ENCODE results near the gene AP1G2.

AP1G2 gene

GRCh38 chr14:23556700-23557440, 10.7 kb downstream of the AP1G2 start:
- no peak for DNase-seq

- DNase-seq: peak; percentile 84
Measured at GRCh38 chr14:23555882-23556699, 11.5 kb downstream of the AP1G2 start, which contains the start of gene THTPA. Gene THTPA (plus strand): TSS chr14:23556271. CDS start chr14:23556758, 487 bp downstream.

GRCh38 chr14:23555533-23555881, 12.1 kb downstream of the AP1G2 start:
- DNase-seq: no peak

DNA sequence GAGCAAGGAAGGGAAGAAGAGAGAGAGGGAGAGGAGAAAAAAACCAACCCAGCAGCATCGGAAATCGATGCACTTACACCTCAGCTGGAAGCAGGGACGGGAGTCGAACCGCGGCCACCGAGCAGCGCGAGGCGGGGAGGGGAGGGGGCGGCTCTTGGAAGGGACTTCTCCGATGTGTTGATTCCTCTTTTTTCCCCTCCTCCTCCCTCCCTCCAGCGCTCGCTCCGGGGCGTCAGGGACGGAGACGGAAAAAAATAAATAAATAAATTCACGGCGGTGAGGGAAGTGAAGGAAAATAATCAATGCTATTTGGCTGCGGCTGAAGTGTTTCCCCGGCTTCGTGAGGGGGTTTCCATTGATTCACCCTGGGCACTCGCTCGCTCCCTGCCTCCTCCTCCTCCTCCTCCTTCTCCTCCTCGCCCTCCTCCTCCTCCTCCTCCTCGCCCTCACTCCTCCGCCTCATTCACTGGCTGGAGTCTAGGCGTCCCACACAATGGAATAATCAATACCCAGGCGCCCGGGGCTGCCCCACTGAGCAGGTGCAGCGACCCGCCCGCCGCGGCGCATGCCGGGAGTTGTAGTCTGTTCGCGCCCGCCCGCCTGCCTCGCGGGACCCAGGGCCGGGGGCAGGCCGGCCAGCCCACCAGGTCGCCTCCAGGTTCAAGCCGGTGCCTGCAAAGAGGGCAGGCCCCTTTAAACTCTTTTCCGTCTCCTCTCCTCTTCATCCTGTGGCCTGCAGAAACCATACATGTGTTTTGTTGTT, 16.1 kb downstream of the AP1G2 start, which contains the start of gene ZFHX2:
Gene ZFHX2 (minus strand): TSS at position 500 of the 763 bp plus-strand sequence. CDS start 16,440 bp downstream, outside the sequence.
- peak; percentile 69 for DNase-seq

DNA sequence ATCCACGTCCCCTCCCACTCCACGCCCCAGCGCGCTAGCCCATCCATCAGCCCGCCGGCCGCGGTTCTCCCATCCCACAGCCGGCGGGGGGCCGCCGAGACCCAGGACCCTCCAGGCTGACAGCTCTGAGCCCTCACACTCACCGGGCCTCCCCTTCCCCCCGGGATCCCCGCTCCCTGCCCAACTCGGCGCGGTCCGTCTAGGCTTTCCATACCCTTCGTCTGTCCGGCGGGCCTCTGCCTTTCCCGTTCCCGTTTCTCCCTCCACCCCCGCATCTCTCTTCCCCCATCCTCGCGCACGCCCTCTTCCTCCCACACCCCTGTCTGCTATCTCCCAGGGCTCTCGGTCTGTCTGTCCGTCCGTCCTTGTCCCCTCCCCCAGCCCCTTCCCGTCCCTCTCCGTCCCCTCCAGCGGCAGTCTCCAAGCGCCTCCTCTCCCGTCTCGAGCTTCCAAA, 16.8 kb downstream of the AP1G2 start:
- DNase-seq: no peak

- DNase-seq: no peak
Measured at GRCh38 chr14:23550131-23550811, 17.3 kb downstream of the AP1G2 start.

- DNase-seq: no peak
Measured at GRCh38 chr14:23548351-23549318, 19.0 kb downstream of the AP1G2 start.

DNA sequence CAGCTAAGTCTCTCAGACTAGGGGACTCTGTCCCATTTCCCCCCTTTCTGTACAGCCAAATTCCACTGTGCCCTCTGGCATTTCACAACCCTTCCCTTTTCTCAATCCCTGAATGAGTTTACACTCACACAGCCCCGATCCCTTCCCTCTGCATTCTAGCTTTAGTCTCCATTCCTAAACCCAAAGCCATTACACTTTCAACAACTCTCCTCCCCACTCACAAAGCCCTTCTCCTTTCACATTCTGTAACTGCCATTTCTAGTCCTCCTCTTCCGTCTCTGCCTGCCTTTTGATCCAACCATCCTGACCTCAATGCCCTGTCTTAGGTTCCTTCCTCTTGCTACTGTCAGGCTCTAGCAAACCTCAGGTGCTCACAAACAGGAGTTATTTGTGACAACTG, 19.7 kb downstream of the AP1G2 start:
- no peak for DNase-seq

DNA sequence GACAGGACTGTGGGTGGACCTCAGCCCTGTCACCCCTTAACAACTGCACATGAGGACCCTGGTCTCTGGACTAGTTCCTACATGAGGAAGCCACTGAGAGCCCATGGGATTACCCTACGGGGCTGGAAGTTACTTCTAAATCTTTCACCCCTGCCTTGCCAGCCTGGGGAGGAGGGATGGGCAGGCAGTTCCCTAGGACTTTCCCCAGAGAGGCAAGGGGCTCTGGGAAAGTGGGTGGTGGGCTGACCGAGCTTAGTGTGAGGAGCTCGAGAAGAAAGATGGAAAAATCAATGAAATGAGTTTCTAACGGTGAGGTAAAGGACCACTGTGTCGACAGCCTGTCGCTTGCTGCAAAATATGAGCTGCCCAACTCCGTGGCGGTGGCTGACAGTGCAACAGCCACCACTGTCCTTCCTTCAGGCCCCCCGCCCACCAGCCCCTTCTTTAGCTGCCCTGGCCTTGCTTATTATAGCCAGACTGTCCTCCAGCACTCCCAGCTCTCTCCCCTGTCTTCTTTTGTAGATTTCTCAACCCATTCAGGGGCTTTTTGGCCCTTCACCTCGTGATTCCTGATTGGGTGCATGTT, 21.0 kb downstream of the AP1G2 start:
- no peak for DNase-seq

DNA sequence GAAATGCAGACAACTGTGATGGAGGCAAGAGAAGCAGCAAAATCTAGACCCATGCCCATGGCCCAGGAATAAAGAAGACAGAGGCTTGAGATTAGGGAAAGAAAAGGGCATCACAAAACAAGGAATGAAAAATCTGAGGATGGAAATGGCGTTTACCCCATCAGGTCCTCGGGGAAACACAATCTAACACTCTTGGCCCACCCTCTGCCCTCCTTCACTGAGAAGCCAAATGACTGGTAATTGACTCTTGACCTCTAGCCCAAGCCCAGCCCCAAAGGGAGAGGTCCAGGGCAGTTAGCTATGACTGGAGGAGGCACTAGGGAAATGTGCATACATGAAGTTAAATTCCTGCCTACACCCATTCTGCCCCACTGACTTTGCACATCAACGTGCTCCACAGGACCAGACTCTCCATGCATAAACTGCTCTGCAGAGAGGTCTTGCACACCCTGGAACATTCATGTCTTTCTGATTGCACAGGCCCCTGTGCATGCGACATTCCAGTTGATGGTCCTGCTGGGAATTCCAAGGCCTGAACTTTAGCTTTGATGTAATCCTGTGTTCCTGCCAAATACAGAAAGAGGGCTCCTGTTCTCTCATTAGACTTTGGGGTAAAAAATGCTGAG, 21.7 kb downstream of the AP1G2 start:
- DNase-seq: no peak

GRCh38 chr14:23544511-23545447, 22.8 kb downstream of the AP1G2 start:
- no peak for DNase-seq

- no peak for DNase-seq
Measured at GRCh38 chr14:23543403-23543802, 24.2 kb downstream of the AP1G2 start.

GRCh38 chr14:23542261-23542660, 25.3 kb downstream of the AP1G2 start:
- no peak for DNase-seq

DNA sequence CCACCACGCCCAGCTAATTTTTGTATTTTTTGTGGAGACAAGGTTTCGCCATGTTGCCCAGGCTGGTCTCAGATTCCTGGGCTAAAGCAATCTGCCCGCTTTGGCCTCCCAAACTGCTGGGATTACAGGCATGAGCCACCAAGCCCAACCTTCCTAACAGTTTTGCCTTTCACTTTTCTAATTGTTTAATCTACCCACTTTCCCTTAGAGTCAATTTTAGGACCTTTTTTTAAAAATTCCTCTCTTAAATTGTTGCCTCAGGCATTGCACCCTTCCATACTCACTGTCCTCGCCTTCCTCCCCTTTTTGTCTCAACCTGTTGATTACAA, 27.5 kb downstream of the AP1G2 start:
- DNase-seq: no peak

DNA sequence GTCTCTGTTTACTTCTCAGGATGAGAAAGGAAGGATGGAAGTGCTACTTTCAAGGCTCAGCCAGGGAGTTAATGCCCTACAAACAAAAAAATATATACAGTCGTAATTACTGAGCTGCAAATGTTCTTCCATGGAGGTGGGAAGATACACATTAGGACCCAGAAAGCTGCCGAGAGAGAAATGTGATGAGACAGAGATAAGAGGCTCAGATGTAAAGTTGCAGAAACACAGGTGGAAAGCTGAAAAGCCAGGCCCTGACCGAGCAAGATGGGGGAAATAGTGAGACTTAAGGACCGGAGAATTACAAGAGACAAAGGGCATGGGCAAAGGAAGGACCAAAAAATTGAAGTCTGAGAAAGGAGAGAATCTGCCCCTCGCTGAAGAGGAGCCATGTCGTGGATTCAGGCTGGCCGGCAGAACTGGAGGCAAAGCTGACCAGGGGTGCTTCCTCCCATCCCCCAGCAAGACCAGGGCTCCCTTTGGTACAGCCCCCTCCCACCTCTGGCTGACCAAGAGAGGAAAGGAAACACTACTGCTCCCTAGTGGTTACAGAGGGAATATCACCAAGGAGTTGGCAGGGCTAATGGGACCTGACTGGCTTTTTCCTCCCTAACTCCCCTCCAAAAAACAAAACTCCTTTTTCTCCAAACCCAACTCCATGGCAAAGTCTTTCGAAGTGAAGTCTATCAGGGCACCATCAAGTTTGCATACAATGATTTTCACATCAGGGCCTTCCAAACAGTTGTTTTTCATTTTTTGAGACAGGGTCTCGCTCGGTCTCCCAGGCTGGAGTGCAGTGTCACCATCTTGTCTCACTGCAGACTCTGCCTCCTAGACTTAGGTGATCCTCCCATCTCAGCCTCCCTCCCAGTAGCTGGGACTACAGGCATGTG, 28.1 kb downstream of the AP1G2 start:
- no peak for DNase-seq

- no peak for DNase-seq
Measured at GRCh38 chr14:23538785-23539184, 28.8 kb downstream of the AP1G2 start.

GRCh38 chr14:23538050-23538718, 29.4 kb downstream of the AP1G2 start:
- DNase-seq: no peak

All from T1000 (cell line).